VCaP (cell line): ENCODE measurements around the gene RNFT2.

Experiments used
- H3K27ac ChIP-seq: fragments of 450-650 bp; 2 replicates; pipeline ENCODE4 v1.5.1; 2017
- CTCF ChIP-seq: fragments of 450-650 bp; conservative IDR thresholded peaks from 2 replicates; pipeline ENCODE4 v1.5.1; 2017; ENCODE audit warnings: mild to moderate bottlenecking, moderate library complexity

Gene RNFT2

GRCh38 chr12:116898669-116899068 is 160.6 kb downstream of the RNFT2 start:
- TF ChIP-seq CTCF = no peak

GRCh38 chr12:116901612-116902011 is 163.5 kb downstream of the RNFT2 start:
- H3K27ac ChIP-seq = no peak overlapping the region
- no peak for TF ChIP-seq CTCF

More at GRCh38 chr12:116898669-116899068, 160.6 kb downstream of the RNFT2 start:
- H3K27ac ChIP-seq = no peak overlapping the region
